SU-DHL-6 (cell line): ENCODE data around the gene GPX5.

Source experiments
- H2AFZ ChIP-seq: fragments of 200-600 bp; sonication (generic); 2 replicates; pipeline ENCODE4 v1.6.1; 2014; ENCODE audit warnings: low read depth, mild to moderate bottlenecking, moderate library complexity, mixed read lengths, antibody characterized with exemption, low read length; ENCODE audit not compliant: severe bottlenecking
- H3F3A ChIP-seq: fragments of 200-600 bp; shearing (Covaris generic); 2 replicates; pipeline ENCODE4 v1.6.0; 2016; ENCODE audit warnings: antibody characterized with exemption, mild to moderate bottlenecking; ENCODE audit not compliant: insufficient read depth
- H3K27ac ChIP-seq: fragments of 200-600 bp; sonication (generic); 2 replicates; pipeline ENCODE4 v1.5.1; 2016; ENCODE audit warnings: low read depth, mild to moderate bottlenecking, low read length, moderate library complexity, mixed read lengths
- H3K27me3 ChIP-seq: fragments of 200-600 bp; sonication (generic), shearing (Covaris generic); 2 replicates; pipeline ENCODE4 v1.6.0; 2014; ENCODE audit warnings: mild to moderate bottlenecking, low read length
- H3K36me3 ChIP-seq: fragments of 200-600 bp; sonication (generic); 2 replicates; pipeline ENCODE4 v1.6.1; 2014; ENCODE audit warnings: mild to moderate bottlenecking, low read length, mixed read lengths
- H3K4me2 ChIP-seq: fragments of 300-600, 200-600 bp; shearing (Covaris generic), sonication (generic); 2 replicates; pipeline ENCODE4 v1.6.0; 2014; ENCODE audit warnings: low read length, low read depth, mild to moderate bottlenecking; ENCODE audit not compliant: poor library complexity, severe bottlenecking
- H3K4me3 ChIP-seq: fragments of 200-600 bp; sonication (generic); 2 replicates; pipeline ENCODE4 v1.5.1; 2014; ENCODE audit warnings: antibody characterized with exemption, low read length, mild to moderate bottlenecking, mixed read lengths; ENCODE audit not compliant: insufficient read depth, poor library complexity, severe bottlenecking
- H3K79me2 ChIP-seq: fragments of 200-600 bp; sonication (generic); 2 replicates; pipeline ENCODE4 v1.6.1; 2014; ENCODE audit warnings: mild to moderate bottlenecking, low read length, moderate library complexity; ENCODE audit not compliant: insufficient read depth
- H3K9ac ChIP-seq: fragments of 200-600 bp; sonication (generic); 2 replicates; pipeline ENCODE4 v1.7.0; 2014; ENCODE audit warnings: mild to moderate bottlenecking, low read length
- H3K9me2 ChIP-seq: fragments of 200-600 bp; sonication (generic); replicated peaks from 2 replicates; pipeline ENCODE4 v1.6.1; 2014; ENCODE audit warnings: low read length; ENCODE audit not compliant: insufficient read depth
- H3K9me3 ChIP-seq: fragments of 200-600 bp; sonication (generic); 2 replicates; pipeline ENCODE4 v1.6.1; 2014; ENCODE audit warnings: low read length, mixed read lengths; ENCODE audit not compliant: insufficient read depth
- H4K20me1 ChIP-seq: fragments of 200-600 bp; sonication (generic); 2 replicates; pipeline ENCODE4 v1.6.1; 2014; ENCODE audit warnings: low read depth, mild to moderate bottlenecking, antibody characterized with exemption, low read length, moderate library complexity, mixed read lengths
- CTCF ChIP-seq: fragments of 200-600 bp; sonication (generic); IDR thresholded peaks from one replicate; pipeline ENCODE4 v1.5.1; 2017; ENCODE audit warnings: antibody characterized with exemption, mild to moderate bottlenecking, low read length, moderate library complexity; ENCODE audit not compliant: insufficient read depth, poor library complexity, severe bottlenecking
- EZH2phosphoT487 ChIP-seq: fragments of 200-600 bp; sonication (generic), shearing (Covaris generic); conservative IDR thresholded peaks from 2 replicates; pipeline ENCODE4 v1.6.1; 2018; ENCODE audit warnings: mild to moderate bottlenecking, antibody characterized with exemption, low read length, moderate library complexity, mixed read lengths

GPX5 gene

GRCh38 chr6:28565823-28566526 lies 40.3 kb downstream of the GPX5 start:
- no peaks in the 10 kb centered on the region for H3K79me2 ChIP-seq
- no peaks in the 10 kb centered on the region for H3K9me2 ChIP-seq
- no peak overlapping the region for H3K27ac ChIP-seq
- no peaks in the 10 kb centered on the region for H3K36me3 ChIP-seq
- H3K27me3 ChIP-seq = no peaks in the 10 kb centered on the region
- no peaks in the 10 kb centered on the region for H3F3A ChIP-seq
- no peak for TF ChIP-seq CTCF
- no peak for TF ChIP-seq EZH2phosphoT487
- no peak overlapping the region for H3K9ac ChIP-seq
- H2AFZ ChIP-seq = no peak overlapping the region
- peaks cover 18% of the 10 kb centered on the region for H3K9me3 ChIP-seq
- no peak overlapping the region for H3K4me3 ChIP-seq
- H3K4me2 ChIP-seq = no peak overlapping the region
- H4K20me1 ChIP-seq = no peaks in the 10 kb centered on the region

GRCh38 chr6:28566527-28567252 lies 41.0 kb downstream of the GPX5 start:
- Histone ChIP-seq H3K27me3 (no peaks in the 10 kb centered on the region), H3K9me2 (no peaks in the 10 kb centered on the region), H3K9ac (no peak overlapping the region), H4K20me1 (no peaks in the 10 kb centered on the region), H3K9me3 (peaks cover 18% of the 10 kb centered on the region), H3K36me3 (no peaks in the 10 kb centered on the region), H3K27ac (no peak overlapping the region), H2AFZ (no peak overlapping the region), H3K4me3 (no peak overlapping the region), H3F3A (no peaks in the 10 kb centered on the region), H3K4me2 (no peak overlapping the region), H3K79me2 (no peaks in the 10 kb centered on the region)
- TF ChIP-seq EZH2phosphoT487 (no peak), CTCF (no peak)

GRCh38 chr6:28567506-28567905 lies 41.8 kb downstream of the GPX5 start:
- TF ChIP-seq CTCF (no peak), EZH2phosphoT487 (no peak)
- H3K36me3 ChIP-seq = no peaks in the 10 kb centered on the region
- no peak overlapping the region for H3K27ac ChIP-seq
- H3K4me3 ChIP-seq = no peak overlapping the region
- H2AFZ ChIP-seq = no peak overlapping the region
- peaks cover 18% of the 10 kb centered on the region for H3K9me3 ChIP-seq
- no peaks in the 10 kb centered on the region for H3K27me3 ChIP-seq
- no peaks in the 10 kb centered on the region for H3F3A ChIP-seq
- H3K9ac ChIP-seq = no peak overlapping the region
- no peak overlapping the region for H3K4me2 ChIP-seq
- no peaks in the 10 kb centered on the region for H3K79me2 ChIP-seq
- H3K9me2 ChIP-seq = no peaks in the 10 kb centered on the region
- H4K20me1 ChIP-seq = no peaks in the 10 kb centered on the region
